HUES6 (cell line): Measurements from ENCODE around the gene GRK3.
"Not testable (repeated sequence)": the region's sequence is repeated elsewhere in the genome, so short reads cannot be mapped to it uniquely, and the experiment has no call there.

Experiments
- H3K27ac ChIP-seq: 2 replicates; pipeline ENCODE4 v1.7.0; 2013; ENCODE audit warnings: low read depth, mild to moderate bottlenecking, low read length, inconsistent platforms
- H3K27me3 ChIP-seq: 2 replicates; pipeline ENCODE4 v1.6.1; 2013; ENCODE audit warnings: low read length; ENCODE audit not compliant: control insufficient read depth, insufficient read depth
- H3K36me3 ChIP-seq: 2 replicates; pipeline ENCODE4 v1.6.1; 2013; ENCODE audit warnings: low read length; ENCODE audit not compliant: control insufficient read depth, insufficient read depth
- H3K4me1 ChIP-seq: 2 replicates; pipeline ENCODE4 v1.6.1; 2013; ENCODE audit warnings: low read length; ENCODE audit not compliant: control insufficient read depth, insufficient read depth
- H3K4me3 ChIP-seq: 2 replicates; pipeline ENCODE4 v1.5.1; 2013; ENCODE audit warnings: low read depth, low read length
- H3K9ac ChIP-seq: one replicate; pipeline ENCODE4 v1.6.1; 2013; ENCODE audit warnings: mild to moderate bottlenecking, low read length
- H3K9me3 ChIP-seq: 2 replicates; pipeline ENCODE4 v1.6.1; 2013; ENCODE audit warnings: low read depth, low read length; ENCODE audit not compliant: control insufficient read depth, insufficient read depth

GRK3 gene

GRCh38 chr22:25605565-25605964 lies 41.1 kb downstream of the GRK3 start:
- H3K27me3 ChIP-seq, H3K27ac ChIP-seq, H3K9me3 ChIP-seq, H3K4me1 ChIP-seq, H3K9ac ChIP-seq, H3K4me3 ChIP-seq, H3K36me3 ChIP-seq: not testable (repeated sequence)

DNA sequence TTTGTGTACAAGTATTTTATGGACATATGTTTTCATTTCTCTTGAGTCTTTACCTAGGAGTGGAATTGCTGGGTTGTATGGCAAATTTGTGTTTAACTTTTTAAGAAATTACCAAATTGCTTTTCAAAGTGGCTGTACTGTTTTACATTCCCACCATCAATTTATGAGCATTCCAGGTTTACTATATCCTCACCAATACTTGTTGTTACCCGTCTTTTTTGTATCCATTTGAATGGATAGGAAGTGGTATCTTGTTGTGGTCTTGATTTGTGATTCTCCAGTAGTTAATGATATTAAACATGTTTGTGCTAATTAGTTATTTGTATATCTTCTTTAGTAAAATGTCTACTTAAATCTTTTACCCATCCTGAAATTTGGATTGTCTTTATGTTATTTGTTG lies 46.8 kb downstream of the GRK3 start:
- H3K27me3 ChIP-seq, H3K9me3 ChIP-seq, H3K4me1 ChIP-seq, H3K4me3 ChIP-seq, H3K27ac ChIP-seq, H3K36me3 ChIP-seq, H3K9ac ChIP-seq: not testable (repeated sequence)

DNA sequence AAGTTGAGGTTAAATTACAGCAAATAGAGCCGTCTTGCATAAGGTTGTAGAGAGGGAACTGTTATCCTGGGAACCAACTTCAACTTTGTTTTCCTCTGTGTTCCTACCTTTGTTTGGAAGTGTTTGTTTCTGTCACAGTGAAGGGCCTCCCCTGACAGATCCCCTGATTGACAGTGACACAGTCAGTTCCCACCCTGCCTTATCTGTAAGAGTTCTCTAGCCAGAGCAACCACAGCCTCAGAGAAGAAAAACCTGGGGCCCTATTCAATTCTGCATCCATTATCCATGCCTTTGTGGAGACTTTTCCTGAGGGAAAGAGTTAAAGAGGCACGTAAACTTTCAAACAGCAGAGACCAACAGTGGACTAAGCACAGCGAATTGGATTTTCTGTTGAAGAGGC lies 48.7 kb downstream of the GRK3 start:
- H3K9me3 ChIP-seq, H3K27ac ChIP-seq, H3K27me3 ChIP-seq, H3K9ac ChIP-seq, H3K4me3 ChIP-seq, H3K36me3 ChIP-seq, H3K4me1 ChIP-seq: not testable (repeated sequence)

GRCh38 chr22:25613558-25613957 lies 49.1 kb downstream of the GRK3 start:
- H3K36me3 ChIP-seq, H3K4me3 ChIP-seq, H3K27ac ChIP-seq: not testable (repeated sequence)

DNA sequence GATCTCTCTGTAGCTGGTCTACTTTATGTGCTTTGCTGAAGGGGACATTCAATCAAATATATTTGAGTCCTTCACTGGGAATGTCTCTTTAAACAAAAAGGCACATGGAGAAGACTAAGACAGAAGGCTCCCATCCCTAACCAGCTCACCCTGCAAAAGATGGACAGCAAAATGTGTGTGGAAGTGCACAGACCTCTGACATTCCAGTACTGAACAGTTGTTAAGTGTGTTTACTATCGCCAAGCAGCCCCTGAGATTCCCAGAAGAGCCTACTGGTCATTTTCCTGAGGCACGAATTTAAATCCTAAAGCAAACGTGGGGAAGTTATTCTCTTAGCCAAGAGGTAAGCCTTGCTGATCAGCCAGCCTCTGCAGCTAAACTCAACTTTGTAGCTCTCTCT lies 50.3 kb downstream of the GRK3 start:
- H3K9me3 ChIP-seq, H3K27ac ChIP-seq, H3K9ac ChIP-seq, H3K36me3 ChIP-seq, H3K4me3 ChIP-seq, H3K27me3 ChIP-seq: not testable (repeated sequence)
- peaks cover 13% of the 10 kb centered on the region for H3K4me1 ChIP-seq

More at GRCh38 chr22:25613558-25613957, 49.1 kb downstream of the GRK3 start:
- H3K27me3 ChIP-seq, H3K9me3 ChIP-seq, H3K4me1 ChIP-seq, H3K9ac ChIP-seq: not testable (repeated sequence)

- H3K4me1 ChIP-seq, result peaks cover 38% of the 10 kb centered on the region
- H3K9me3 ChIP-seq, result no peaks in the 10 kb centered on the region
- H3K36me3 ChIP-seq, result no peaks in the 10 kb centered on the region
- H3K4me3 ChIP-seq, result no peak overlapping the region
- no peaks in the 10 kb centered on the region for H3K27me3 ChIP-seq
- H3K27ac ChIP-seq, result no peak overlapping the region
- H3K9ac ChIP-seq, result no peak overlapping the region
Measured at GRCh38 chr22:25621986-25622385, 57.5 kb downstream of the GRK3 start.

DNA sequence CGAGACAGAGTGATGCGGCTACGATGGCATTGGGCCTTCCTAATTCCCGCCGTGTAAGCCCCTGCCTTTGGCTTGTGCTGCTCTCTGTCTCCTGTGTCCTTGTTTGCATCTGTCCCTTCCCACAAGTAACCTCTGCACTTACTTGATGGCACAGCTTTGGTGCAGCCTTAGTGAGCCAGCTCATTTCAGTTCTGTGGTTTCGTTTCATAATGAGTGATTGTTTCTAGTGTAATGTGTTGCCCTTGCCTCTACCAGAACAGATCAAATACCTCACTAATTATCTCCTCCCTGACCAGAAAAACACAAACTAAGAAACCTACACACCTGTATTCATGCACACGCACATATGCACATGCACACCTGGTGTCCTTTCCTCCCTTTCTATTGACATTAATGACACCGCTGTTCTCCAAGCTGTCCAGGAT lies 58.8 kb downstream of the GRK3 start:
- Histone ChIP-seq H3K9me3 (no peaks in the 10 kb centered on the region), H3K27me3 (no peaks in the 10 kb centered on the region), H3K27ac (no peak overlapping the region), H3K4me3 (no peak overlapping the region), H3K9ac (no peak overlapping the region), H3K36me3 (no peaks in the 10 kb centered on the region), H3K4me1 (peaks cover 42% of the 10 kb centered on the region)

- Histone ChIP-seq H3K4me3 (no peak overlapping the region), H3K27ac (no peak overlapping the region), H3K4me1 (peaks cover 42% of the 10 kb centered on the region), H3K36me3 (no peaks in the 10 kb centered on the region), H3K9ac (no peak overlapping the region), H3K9me3 (no peaks in the 10 kb centered on the region), H3K27me3 (no peaks in the 10 kb centered on the region)
Measured at GRCh38 chr22:25623851-25624250, 59.4 kb downstream of the GRK3 start.

- no peaks in the 10 kb centered on the region for H3K9me3 ChIP-seq
- H3K27me3 ChIP-seq, result no peaks in the 10 kb centered on the region
- H3K9ac ChIP-seq, result no peak overlapping the region
- no peak overlapping the region for H3K27ac ChIP-seq
- H3K4me3 ChIP-seq, result no peak overlapping the region
- H3K36me3 ChIP-seq, result no peaks in the 10 kb centered on the region
- H3K4me1 ChIP-seq, result peaks cover 38% of the 10 kb centered on the region
Measured at GRCh38 chr22:25624476-25624875, 60.0 kb downstream of the GRK3 start.

- not testable (repeated sequence) for H3K27ac ChIP-seq, H3K4me3 ChIP-seq
- peaks cover 23% of the 10 kb centered on the region for H3K4me1 ChIP-seq
Measured at GRCh38 chr22:25625747-25626623, 61.5 kb downstream of the GRK3 start.

DNA sequence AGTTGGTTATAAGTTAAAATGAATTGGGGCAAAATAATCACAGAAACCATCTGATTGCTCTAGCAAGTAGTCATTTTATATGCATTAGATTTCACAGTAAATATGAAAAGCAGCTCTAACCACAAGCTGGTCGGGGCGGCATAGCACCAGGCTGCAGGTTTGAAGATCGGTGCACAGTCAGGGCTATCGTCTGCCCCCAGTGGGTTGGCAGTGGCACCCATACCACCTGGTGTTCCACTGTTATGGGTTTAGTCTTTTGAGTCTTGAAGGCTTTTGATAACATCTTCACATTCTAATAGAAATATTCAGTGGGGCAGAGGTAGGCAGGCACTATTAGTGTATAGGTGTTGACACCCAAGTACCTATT lies 62.1 kb downstream of the GRK3 start:
- H3K9ac ChIP-seq, result no peak overlapping the region
- no peak overlapping the region for H3K4me3 ChIP-seq
- H3K36me3 ChIP-seq, result no peaks in the 10 kb centered on the region
- no peak overlapping the region for H3K27ac ChIP-seq
- H3K4me1 ChIP-seq, result peaks cover 17% of the 10 kb centered on the region
- no peaks in the 10 kb centered on the region for H3K9me3 ChIP-seq
- no peaks in the 10 kb centered on the region for H3K27me3 ChIP-seq

More at GRCh38 chr22:25625747-25626623, 61.5 kb downstream of the GRK3 start:
- not testable (repeated sequence) for H3K9ac ChIP-seq, H3K36me3 ChIP-seq, H3K9me3 ChIP-seq, H3K27me3 ChIP-seq
